DLD1 (cell line): ENCODE results near the gene LMTK3.
"Not testable (repeated sequence)": the region's sequence is repeated elsewhere in the genome, so short reads cannot be mapped to it uniquely, and the experiment has no call there.

Experiments used
- in situ Hi-C: cut with HindIII; loops from 2 replicates; pipeline ENCODE4 v1.10.0; 2017; ENCODE audit warnings: low sequenced_read_pairs

The LMTK3 gene

DNA sequence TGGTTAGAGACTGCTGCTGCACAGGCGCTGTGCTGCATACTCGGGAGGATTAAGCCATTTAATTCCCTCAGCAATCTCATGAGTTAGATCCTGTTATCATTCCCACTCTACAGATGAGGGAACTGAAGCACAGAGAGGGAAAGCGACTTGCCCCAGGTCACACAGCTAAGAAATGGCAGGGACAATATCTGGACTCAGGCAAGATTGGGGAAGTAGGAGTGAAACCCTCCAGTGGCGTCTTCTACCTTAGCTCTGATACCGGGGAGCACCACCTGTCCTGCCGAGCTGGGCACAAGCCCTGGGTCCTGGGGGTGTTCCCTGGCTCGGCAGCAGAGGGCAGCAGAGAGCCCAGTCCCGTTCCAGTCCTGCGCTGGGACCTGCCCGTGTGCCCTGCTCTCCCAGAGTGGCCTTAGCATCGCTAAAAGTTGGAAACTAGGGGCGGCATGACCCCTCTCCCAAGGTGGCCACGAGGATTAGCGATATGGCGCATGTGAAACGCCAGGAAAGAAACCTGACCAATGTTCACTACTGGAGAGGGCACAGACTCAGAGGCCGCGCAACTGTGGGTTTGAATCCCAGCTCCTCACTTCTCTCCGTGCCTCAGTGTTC lies 21.9 kb downstream of the LMTK3 start:
- in situ Hi-C loops = no loop called here

DNA sequence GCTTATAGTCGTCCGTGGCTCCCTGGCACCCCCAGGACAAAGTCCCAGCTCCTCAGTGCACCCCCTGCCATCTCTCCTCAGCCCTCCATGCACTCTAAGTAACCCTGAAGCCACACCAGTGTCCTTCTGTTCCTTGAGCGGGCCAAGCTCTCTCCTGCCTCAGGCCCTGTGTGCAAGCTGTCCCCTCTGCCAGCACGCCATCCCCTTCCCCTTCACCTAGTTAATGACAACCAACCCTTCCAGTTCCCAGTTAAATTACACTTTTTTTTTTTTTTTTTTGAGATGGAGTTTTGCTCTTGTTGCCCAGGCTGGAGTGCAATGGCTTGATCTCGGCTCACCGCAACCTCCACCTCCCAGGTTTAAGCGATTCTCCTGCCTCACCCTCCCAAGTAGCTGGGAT lies 23.2 kb downstream of the LMTK3 start:
- in situ Hi-C loops = not testable (repeated sequence)

DNA sequence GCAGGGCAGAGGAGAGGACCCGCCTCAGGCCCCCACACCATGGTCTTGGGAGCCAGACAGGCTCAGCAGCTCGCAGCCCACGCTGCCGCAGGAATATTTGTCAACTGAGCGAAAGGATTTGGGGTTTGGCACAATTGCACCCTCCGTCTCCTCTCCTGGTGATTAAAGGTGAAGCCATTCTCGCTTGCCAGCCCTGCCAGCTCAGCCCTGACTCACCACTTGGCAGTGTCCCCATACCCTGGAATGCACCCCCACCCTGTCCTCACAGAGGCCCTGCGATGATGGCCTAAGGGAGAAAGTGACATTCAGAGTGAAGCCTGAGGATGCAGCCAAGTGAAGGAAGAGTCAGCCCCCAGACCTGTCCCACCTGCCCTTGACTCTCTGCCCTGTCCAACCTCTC lies 23.7 kb downstream of the LMTK3 start:
- in situ Hi-C loops = no loop called here

GRCh38 chr19:48487544-48487943 lies 24.1 kb downstream of the LMTK3 start:
- in situ Hi-C loops = no loop called here

GRCh38 chr19:48486706-48487105 lies 24.9 kb downstream of the LMTK3 start:
- in situ Hi-C loops = not testable (repeated sequence)

- in situ Hi-C loops = no loop called here
Measured at GRCh38 chr19:48484931-48485612, 26.6 kb downstream of the LMTK3 start.

DNA sequence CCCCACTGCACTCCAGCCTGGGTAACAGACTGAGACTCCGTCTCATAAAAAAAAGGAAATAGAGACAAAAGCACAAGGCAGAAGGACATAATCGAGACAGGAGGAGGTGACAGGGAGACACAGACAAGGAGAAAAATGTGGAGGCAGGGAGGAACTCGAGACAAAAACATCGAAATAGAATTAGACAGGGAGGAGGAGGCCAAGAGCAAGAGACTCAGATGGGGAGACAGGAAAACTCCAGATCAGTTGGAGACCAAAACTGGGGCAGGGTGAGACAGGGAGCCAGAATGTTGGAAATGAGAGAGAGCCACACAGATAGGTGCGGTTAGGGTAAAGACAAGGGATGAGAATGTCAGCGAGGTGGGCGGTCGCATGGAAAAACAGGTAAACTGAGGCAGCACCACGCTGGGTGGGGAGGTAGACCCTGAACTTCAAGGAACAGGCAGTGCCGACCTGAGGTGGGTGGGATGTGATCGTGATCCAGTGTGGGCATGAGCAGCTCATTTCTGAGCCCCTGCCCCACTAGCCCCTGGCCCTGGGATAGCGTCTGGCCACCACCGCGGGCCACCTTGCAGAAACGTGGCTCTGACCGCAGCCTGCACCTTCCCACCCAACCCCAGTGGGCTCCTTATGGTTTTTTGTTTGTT lies 27.3 kb downstream of the LMTK3 start:
- in situ Hi-C loops = no loop called here

- in situ Hi-C loops = no loop called here
Measured at GRCh38 chr19:48483301-48483700, 28.3 kb downstream of the LMTK3 start.

DNA sequence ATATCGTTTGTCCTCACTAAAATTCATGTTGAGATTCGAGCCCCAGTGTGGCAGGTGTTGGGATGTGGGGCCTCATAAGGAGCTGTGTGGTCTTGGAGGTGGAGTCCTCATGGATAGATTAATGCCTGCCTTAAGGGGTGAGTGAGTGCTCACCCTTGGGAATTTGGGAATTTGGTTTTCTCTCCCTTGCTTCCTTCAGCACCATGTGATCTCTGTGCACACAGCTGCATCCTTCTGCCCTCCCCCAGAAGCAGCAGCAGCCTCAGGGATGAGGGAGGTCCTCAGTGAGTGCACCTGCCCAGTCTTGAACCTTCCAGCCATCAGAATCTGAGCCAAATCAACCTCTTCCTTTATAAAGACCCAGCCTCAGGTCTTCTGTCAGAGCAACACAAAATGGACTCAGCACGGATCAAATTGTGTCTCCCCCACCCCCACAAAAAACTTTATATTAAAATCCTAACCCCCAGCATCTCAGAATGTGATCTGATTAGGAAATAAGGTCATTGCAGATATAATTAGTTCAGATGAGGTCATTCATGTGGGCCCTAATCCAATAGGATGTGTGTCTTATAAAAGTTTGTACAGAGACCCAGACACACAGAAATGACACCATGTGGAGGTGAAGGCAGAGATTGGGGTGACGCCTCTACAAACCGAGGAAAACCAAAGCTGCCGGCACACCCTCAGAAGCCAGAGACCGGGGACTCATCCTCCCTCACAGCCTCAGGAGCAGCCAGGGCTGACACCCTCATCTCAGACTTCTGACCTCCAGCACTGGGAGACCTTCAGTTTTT lies 29.6 kb downstream of the LMTK3 start:
- in situ Hi-C loops = no loop called here

- in situ Hi-C loops = no loop called here
Measured at GRCh38 chr19:48480558-48481500, 30.8 kb downstream of the LMTK3 start.

- in situ Hi-C loops = no loop called here
Measured at GRCh38 chr19:48480183-48480557, 31.5 kb downstream of the LMTK3 start.

GRCh38 chr19:48479686-48480085 lies 31.9 kb downstream of the LMTK3 start:
- in situ Hi-C loops = no loop called here

DNA sequence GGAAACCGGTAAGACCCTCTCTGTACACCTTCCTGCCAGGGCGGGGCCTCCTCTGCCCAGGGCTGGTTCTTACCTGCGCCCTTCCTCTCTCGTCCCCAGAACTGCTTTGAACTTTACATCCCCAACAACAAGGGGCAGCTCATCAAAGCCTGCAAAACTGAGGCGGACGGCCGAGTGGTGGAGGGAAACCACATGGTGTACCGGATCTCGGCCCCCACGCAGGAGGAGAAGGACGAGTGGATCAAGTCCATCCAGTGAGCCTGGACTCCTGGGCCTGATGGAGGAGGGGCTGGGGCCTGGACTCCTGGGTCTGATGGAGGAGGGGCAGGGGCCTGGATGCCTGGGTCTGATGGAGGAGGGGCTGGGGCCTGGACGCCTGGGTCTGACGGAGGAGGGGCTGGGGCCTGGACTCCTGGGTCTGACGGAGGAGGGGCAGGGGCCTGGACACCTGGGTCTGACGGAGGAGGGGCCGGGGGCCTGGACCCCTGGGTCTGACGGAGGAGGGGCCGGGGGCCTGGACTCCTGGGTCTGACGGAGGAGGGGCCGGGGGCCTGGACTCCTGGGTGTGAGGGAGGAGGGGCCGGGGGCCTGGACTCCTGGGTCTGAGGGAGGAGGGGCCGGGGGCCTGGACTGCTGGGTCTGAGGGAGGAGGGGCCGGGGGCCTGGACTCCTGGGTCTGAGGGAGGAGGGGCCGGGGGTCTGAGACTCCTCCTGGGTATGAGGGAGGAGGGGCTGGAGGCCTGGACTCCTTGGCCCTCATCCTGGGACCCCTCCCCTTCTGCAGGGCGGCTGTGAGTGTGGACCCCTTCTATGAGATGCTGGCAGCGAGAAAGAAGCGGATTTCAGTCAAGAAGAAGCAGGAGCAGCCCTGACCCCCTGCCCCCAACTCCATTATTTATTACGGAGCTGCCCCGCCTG lies 33.0 kb downstream of the LMTK3 start:
- in situ Hi-C loops = no loop called here

DNA sequence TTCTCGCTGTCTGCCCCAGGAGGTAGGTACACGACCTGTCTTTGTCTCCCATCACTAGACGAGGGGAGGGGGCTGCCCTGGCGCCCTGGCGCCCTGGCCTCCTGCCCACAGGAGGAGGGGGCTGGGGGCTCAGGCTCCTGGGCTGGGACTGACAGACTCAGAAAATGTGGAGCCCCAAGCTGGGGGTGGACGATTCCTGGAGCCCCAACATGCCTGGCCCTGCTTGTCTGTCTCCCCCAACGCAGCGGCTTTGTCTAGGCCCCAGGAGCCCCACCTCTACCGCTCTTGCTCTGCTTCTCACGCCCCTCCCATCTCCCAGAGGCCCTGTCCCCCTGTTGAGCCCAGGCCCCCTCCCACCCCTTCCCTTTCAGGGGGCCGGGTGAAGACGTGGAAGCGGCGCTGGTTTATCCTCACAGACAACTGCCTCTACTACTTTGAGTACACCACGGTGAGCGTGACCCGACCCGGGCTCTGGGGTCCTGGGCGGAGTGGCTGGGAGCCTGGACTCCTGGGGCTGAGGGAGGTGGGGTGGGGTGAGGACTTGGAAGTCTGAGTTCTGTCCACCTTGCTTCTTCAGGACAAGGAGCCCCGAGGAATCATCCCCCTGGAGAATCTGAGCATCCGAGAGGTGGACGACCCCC lies 33.8 kb downstream of the LMTK3 start:
- in situ Hi-C loops = no loop called here

DNA sequence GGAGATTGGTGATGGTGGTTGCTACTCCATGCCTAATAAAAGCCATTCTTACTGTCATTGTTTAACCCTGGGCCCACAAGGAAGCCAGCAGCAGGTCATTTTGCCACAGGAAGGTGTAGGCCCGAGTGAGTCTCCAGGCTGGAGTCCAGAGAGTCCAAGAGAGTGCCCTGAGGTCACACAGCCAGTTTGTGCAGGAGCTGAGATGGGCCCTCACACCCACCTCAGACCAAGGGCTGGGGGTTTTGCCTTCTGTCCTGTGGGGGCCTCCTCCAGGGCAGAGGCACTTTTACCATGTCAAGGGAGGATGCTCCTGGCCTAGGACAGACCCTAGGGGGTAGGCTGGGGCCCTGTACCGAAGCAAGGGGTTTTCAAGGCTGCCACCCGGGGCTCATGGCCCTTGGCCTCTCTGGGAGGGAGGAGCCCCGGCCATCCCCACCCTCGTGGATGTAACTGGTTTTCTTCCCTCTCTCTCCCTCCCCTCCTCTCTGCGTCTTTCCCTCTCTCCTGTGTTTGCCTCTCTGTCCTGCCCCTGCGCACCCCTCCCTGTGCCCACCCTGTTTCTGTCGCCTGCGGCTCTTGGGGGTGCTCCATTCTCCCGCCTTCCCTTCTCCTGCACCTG lies 34.5 kb downstream of the LMTK3 start:
- in situ Hi-C loops = no loop called here

DNA sequence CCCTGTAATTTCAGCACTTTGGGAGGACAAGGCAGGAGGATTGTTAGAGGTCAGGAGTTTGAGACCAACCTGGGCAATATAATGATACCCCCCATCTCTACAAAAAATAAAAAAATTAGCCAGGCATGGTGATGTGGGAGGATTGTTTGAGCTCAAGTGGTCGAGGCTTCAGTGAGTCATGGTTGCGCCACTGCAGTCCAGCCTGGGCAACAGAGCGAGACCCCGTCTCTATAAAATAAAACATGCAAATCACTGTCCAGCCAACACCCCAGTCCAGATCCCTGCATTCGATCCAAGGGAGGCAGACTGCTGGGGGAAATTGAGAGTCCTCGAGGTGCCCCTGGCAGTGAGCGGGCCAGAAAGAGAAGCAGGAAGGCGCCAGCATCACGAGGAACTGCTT lies 35.5 kb downstream of the LMTK3 start:
- in situ Hi-C loops = no loop called here

DNA sequence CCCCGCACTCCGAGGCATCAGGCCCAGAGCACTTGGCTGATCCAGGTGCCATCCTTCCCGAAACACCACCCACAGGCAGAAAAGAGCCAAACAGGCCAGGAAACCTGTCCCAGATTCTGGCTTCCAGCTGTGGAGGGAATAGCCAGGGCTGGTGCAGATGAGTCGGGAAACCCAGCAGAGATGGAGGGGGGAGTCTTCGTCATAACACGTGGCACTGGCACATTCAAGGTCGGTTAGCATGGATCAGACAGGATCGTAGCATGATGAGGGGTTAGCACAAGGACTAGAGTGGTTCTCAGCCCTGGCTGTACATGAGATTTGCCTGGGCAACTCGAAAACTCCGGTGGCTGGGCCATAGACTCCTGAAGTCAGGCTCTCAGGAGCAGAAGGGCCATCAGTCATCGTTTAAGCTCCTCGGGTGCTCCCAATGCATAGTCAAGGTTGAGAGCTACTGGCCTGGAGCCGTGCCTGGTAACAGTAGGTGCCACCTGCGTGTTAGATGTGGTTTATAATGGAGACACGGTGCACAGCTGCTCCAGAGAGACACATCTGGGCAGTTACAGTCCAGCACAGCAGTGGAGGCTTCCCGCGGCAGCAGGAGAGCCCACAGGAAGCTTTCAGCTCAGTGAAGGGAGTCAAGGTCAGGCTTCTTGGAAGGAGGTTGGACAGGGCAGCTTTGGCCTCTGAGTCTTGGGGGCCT lies 36.1 kb downstream of the LMTK3 start:
- in situ Hi-C loops = no loop called here

- in situ Hi-C loops = no loop called here
Measured at GRCh38 chr19:48474084-48474592, 37.5 kb downstream of the LMTK3 start.
